Endothelial cell (in vitro differentiated cells): ENCODE measurements around the gene HMCN2. TPM values are rescaled to one million over a fixed set of nuclear protein-coding genes. Genes with fewer than 3 reads are reported as not detected.

Source experiments
- DNase-seq: peaks from one replicate; pipeline ENCODE4 v3.0.0; 2021; ENCODE audit warnings: low spot score
- H3K27ac Mint-ChIP-seq: one replicate; pipeline ENCODE4 v1.8.0; 2021; ENCODE audit warnings: mixed read lengths, inconsistent platforms; ENCODE audit not compliant: unreplicated experiment
- H3K27me3 Mint-ChIP-seq: one replicate; pipeline ENCODE4 v1.8.0; 2021; ENCODE audit warnings: mild to moderate bottlenecking, moderate library complexity, mixed read lengths, inconsistent platforms; ENCODE audit not compliant: unreplicated experiment
- H3K36me3 Mint-ChIP-seq: one replicate; pipeline ENCODE4 v1.8.0; 2021; ENCODE audit warnings: mild to moderate bottlenecking, low read depth, mixed read lengths, inconsistent platforms; ENCODE audit not compliant: unreplicated experiment
- H3K4me1 Mint-ChIP-seq: one replicate; pipeline ENCODE4 v1.8.0; 2021; ENCODE audit warnings: mild to moderate bottlenecking, mixed read lengths, inconsistent platforms; ENCODE audit not compliant: unreplicated experiment
- H3K4me3 Mint-ChIP-seq: one replicate; pipeline ENCODE4 v1.8.0; 2021; ENCODE audit warnings: mild to moderate bottlenecking, mixed read lengths, inconsistent platforms; ENCODE audit not compliant: unreplicated experiment
- H3K9me3 Mint-ChIP-seq: one replicate; pipeline ENCODE4 v1.8.0; 2021; ENCODE audit warnings: mixed read lengths, inconsistent platforms; ENCODE audit not compliant: unreplicated experiment
- total RNA-seq: library from RNA; stranded (reverse); fragmentation: NEBNext Ultra II Directional; extraction: Animal tissue kit (Norgen Biotek cat#: 25700); gene quantifications from one replicate; pipeline ENCODE4 v1.2.1, GENCODE V29; 2021; ENCODE audit not compliant: unreplicated experiment
- TF ChIP-seq, protein P1 (sequence below): fragments of 200-600 bp; sonication (generic); IDR thresholded peaks from one replicate; pipeline ENCODE4 v1.5.0; 2021; ENCODE audit warnings: antibody characterized with exemption; ENCODE audit not compliant: unreplicated experiment

Gene HMCN2
- total RNA-seq, 1 donor from 2014 or later = 29.6 TPM

DNA sequence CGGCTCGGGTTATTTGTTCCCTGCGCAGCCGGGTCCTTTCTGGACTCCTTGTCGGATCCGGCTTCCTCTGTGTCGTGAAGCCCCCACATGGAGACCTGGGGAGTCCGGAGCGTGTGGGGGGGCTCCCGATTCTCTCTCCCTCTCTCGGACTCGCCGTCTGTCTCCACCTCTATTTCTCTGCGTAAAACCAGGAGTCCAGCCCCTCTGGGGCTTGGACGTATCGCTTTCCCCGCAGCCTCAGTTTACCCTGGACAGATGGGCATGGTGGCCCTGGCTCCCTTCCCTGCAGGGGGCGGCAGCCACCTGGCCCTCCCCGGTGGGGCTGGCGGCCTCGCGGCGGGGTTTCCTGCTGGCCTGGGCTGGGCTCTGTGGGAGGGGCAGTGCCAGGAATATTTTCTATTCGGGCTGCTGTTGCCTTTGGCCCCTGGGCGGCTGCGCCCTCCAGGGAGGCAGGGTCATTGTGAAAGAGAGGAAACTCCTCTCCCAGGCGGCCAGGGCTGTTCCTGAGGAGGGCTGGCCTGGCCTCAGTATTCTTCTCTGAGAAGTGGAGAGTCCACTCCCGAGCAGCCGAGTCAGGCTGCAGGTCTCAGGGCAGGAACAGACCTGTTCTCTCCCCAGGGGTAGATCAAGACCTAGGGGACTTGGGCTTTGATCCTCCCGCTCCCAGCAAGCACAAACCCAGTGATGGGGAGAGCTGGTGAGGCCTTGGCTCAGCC, 179.9 kb downstream of the HMCN2 start:
- Mint-ChIP-seq H3K27ac (no peak overlapping the region), H3K9me3 (no peaks in the 10 kb centered on the region), H3K4me3 (peak overlapping the region; percentile 56), H3K27me3 (peaks cover 2% of the 10 kb centered on the region), H3K36me3 (peaks cover 3% of the 10 kb centered on the region), H3K4me1 (peaks cover 6% of the 10 kb centered on the region)
- DNase-seq = peak; percentile 42
- TF ChIP-seq, protein P1, sequence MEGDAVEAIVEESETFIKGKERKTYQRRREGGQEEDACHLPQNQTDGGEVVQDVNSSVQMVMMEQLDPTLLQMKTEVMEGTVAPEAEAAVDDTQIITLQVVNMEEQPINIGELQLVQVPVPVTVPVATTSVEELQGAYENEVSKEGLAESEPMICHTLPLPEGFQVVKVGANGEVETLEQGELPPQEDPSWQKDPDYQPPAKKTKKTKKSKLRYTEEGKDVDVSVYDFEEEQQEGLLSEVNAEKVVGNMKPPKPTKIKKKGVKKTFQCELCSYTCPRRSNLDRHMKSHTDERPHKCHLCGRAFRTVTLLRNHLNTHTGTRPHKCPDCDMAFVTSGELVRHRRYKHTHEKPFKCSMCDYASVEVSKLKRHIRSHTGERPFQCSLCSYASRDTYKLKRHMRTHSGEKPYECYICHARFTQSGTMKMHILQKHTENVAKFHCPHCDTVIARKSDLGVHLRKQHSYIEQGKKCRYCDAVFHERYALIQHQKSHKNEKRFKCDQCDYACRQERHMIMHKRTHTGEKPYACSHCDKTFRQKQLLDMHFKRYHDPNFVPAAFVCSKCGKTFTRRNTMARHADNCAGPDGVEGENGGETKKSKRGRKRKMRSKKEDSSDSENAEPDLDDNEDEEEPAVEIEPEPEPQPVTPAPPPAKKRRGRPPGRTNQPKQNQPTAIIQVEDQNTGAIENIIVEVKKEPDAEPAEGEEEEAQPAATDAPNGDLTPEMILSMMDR = no peak

DNA sequence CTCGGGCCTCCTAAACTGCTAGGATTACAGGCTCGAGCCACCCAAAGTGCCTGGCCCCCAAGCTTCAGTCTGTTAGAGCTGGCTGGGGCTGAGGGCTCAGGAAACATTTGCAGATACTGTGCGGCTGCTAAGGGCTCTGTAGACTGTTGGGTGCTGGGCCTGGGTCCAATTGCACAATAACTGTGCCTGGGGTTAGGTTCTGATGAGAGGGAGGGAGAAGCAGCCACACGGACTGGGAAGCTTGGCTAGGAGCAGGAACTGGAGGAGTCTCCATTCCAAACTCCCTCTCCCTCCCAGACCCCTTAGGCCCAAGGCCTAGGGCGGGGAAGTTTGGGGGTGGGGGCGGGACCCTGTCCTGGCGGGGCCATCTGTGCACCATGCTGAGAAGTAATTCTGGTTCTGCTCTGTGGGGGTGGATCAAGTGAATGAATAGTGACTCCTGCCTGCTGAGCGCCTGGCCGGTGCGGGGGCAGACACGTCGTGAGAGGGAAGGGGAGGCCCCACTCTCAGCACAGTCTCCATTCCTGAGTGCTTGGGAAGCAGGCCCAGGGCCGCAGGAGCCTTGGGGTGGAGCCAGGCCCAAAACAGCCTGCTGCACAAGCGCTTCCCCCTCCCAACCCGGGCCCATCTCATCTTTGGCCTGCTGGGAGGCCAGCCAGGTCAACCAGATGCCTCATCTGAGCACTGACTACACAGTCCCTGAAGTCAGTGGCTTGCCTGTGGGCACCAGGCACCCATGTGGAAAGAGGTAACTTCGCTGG, 180.7 kb downstream of the HMCN2 start:
- no peak for DNase-seq
- peaks cover 6% of the 10 kb centered on the region for H3K4me1 Mint-ChIP-seq
- peaks cover 2% of the 10 kb centered on the region for H3K27me3 Mint-ChIP-seq
- H3K9me3 Mint-ChIP-seq = no peaks in the 10 kb centered on the region
- no peak overlapping the region for H3K27ac Mint-ChIP-seq
- peaks cover 3% of the 10 kb centered on the region for H3K36me3 Mint-ChIP-seq
- peak overlapping the region; percentile 56 for H3K4me3 Mint-ChIP-seq
- TF ChIP-seq, protein P1 = no peak

DNA sequence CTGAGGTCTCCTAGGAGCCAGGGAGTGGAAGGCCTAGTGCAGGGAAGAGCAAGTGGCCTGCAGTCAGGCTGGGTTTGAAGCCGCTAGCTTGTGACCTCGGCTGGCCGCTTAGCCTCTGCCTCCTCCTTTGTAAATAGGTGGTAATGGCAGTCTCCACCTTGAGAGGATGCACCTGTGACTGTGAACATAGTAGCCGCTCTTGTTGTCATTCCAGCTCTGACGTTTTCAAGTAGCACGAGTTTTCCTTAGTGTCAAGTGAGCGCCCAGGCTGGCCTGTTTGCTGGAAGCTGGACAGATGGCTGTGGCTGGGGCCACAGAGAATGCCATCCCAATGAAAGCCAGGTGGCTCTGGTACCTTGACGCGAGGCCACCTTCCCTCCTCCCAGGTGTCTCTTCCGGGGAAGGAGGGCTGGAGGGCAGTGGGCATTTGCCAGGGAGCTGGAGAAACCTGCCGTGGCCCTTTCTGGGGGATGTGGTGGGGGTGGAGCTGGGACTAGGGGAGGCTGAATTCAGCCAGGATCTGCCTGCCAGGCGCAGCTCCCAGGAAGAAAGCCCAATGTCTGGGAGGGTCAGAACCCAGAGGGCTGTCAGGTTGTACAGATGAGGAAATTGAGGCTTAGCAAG, 181.7 kb downstream of the HMCN2 start:
- Mint-ChIP-seq H3K36me3 (no peaks in the 10 kb centered on the region), H3K27ac (no peak overlapping the region), H3K4me3 (no peak overlapping the region), H3K27me3 (no peaks in the 10 kb centered on the region), H3K9me3 (no peaks in the 10 kb centered on the region), H3K4me1 (peaks cover 6% of the 10 kb centered on the region)
- TF ChIP-seq, protein P1 = no peak
- DNase-seq = no peak

DNA sequence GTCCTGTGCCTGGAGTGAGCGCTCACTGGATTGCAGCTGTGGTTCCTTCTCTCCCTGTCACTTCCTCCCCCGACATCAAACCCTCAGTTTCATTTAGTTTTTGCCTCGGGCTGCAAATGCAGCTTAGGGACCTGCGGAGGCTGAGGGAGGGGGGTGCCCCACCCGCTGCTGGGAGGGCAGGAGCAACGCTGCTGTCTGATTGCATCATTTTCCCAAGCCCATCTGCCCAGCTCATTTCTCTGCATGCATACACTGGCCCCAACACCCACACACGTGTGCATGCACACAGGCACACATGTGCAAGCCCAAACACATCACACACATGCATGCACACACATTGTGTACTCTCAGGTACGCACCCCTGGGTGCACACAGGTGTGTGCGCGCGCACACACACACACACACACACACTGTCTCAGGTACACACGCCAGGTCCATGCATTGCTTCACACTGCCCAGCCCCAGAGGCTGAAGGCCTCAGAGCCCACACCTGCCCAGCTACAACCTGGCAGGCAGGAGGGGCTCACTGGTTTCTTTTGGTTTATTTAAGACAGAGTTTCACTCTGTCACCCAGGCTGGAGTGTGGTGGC, 182.6 kb downstream of the HMCN2 start:
- no peak for DNase-seq
- Mint-ChIP-seq H3K27ac (no peak overlapping the region), H3K4me1 (peaks cover 6% of the 10 kb centered on the region), H3K36me3 (no peaks in the 10 kb centered on the region), H3K4me3 (no peak overlapping the region), H3K9me3 (no peaks in the 10 kb centered on the region), H3K27me3 (no peaks in the 10 kb centered on the region)
- TF ChIP-seq, protein P1 = no peak
